Transverse colon (tissue), 3 donors: ENCODE data around the gene ST6GAL1.

Source experiments
- CTCF ChIP-seq, 5 experiments: fragments of 200-600 bp in 3 of 5; fragments of 450-650 bp in 2 of 5; sonication (generic) in 3 of 5; IDR thresholded peaks; 1 replicate in 2 of 5; 2 replicates in 3 of 5; pipeline ENCODE4 v1.5.1; 2016 to 2017; ENCODE audit warnings: antibody characterized with exemption in 5 of 5, inconsistent platforms in 3 of 5, mild to moderate bottlenecking in 2 of 5, moderate library complexity in 1 of 5
- POLR2A ChIP-seq: fragments of 450-650 bp; IDR thresholded peaks from one replicate; pipeline ENCODE4 v1.6.1; 2016; ENCODE audit warnings: antibody characterized with exemption, mild to moderate bottlenecking, moderate library complexity

DNA sequence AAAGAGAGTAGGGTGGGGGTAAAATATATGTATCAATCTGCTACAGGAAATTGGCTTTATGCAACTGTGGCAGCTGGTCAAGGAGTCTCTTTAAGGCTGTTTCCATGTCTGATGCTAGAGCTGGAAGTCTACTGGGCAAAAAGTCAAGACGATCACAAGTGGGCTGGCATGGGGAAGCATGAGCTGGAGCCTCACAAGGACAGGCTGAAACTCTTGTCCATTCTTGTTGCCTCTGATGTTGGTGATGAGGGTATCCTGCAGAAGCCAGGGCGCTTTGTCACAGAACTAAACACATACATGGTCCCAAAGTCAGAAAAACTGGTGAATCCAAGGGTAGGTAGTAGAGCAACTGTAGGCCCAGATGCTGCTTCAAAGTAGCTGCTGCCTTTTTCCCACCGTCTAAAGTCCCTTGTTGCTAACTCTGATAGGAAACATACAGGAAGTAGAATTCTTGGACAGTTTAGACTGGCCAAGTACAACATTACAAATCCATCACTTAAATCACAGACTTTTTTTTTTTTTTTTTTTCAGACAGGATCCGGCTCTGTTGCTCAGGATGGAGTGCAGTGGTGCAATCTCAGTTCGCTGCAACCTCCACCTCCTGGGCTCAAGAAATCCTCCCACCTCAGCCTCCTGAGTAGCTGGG is 154.8 kb downstream of the ST6GAL1 start:
- TF ChIP-seq POLR2A: no peak
- TF ChIP-seq CTCF (IDR thresholded peaks at IDR 0.05): no peak
